ENCODE measurements around the gene CYTH2. TPM values are rescaled to one million over a fixed set of nuclear protein-coding genes. Genes with fewer than 3 reads are reported as not detected.

Gene CYTH2
- total RNA-seq, 1 donor from 2014 or later: 67.1 TPM

- peaks cover 17% of the 10 kb centered on the region for H3K36me3 Mint-ChIP-seq (ENCODE audit: low read depth, unreplicated experiment)
- TF ChIP-seq EZH2 (IDR thresholded peaks at IDR 0.05; ENCODE audit: insufficient read depth, low read length) (no peak), CTCF (IDR thresholded peaks at IDR 0.05; ENCODE audit: insufficient read depth, low read depth, low read length) (no peak)
Measured at GRCh38 chr19:48477698-48478338, 8.6 kb downstream of the CYTH2 start.

GRCh38 chr19:48478339-48479256 is 9.4 kb downstream of the CYTH2 start:
- Mint-ChIP-seq H3K4me1 (ENCODE audit: low read depth, unreplicated experiment) (peaks cover 12% of the 10 kb centered on the region), H3K9me3 (ENCODE audit: unreplicated experiment) (no peaks in the 10 kb centered on the region), H3K27ac (ENCODE audit: unreplicated experiment) (no peak overlapping the region), H3K4me3 (ENCODE audit: unreplicated experiment) (no peak overlapping the region), H3K36me3 (ENCODE audit: low read depth, unreplicated experiment) (peaks cover 14% of the 10 kb centered on the region), H3K27me3 (ENCODE audit: low read depth, unreplicated experiment) (no peaks in the 10 kb centered on the region)
- H3K36me3 ChIP-seq (ENCODE audit: insufficient read depth, low read length): peaks cover 27% of the 10 kb centered on the region
- H4K20me1 ChIP-seq (ENCODE audit: insufficient read depth, low read length): peaks cover 63% of the 10 kb centered on the region
- FAIRE-seq: no peak
- no peak overlapping the region for H2AFZ ChIP-seq (ENCODE audit: low read depth, low read length)
- no peak for TF ChIP-seq EZH2 (IDR thresholded peaks at IDR 0.05; ENCODE audit: insufficient read depth, low read length)
- TF ChIP-seq CTCF (IDR thresholded peaks at IDR 0.05; ENCODE audit: insufficient read depth, low read depth, low read length): no peak
- H3K4me3 ChIP-seq (ENCODE audit: insufficient read depth, low read depth, low read length): no peak overlapping the region
- H3K79me2 ChIP-seq (ENCODE audit: insufficient read depth, low read length): peaks cover 6% of the 10 kb centered on the region
- H3K4me2 ChIP-seq (ENCODE audit: low read length): no peak overlapping the region
- H3K9me3 ChIP-seq (ENCODE audit: insufficient read depth, low read depth, low read length): no peaks in the 10 kb centered on the region
- no peaks in the 10 kb centered on the region for H3K27me3 ChIP-seq (ENCODE audit: insufficient read depth, low read length)
- DNase-seq (ENCODE audit: low read depth): no peak
- H3K27ac ChIP-seq (ENCODE audit: low read depth, low read length): no peak overlapping the region
- H3K9ac ChIP-seq (ENCODE audit: low read length): no peak overlapping the region
- peaks cover 25% of the 10 kb centered on the region for H3K4me1 ChIP-seq (ENCODE audit: insufficient read depth, low read length)

More at GRCh38 chr19:48477698-48478338, 8.6 kb downstream of the CYTH2 start:
- Histone ChIP-seq H3K9ac (ENCODE audit: low read length) (no peak overlapping the region), H3K4me2 (ENCODE audit: low read length) (no peak overlapping the region), H3K9me3 (ENCODE audit: insufficient read depth, low read depth, low read length) (no peaks in the 10 kb centered on the region), H3K4me3 (ENCODE audit: insufficient read depth, low read depth, low read length) (no peak overlapping the region), H3K27ac (ENCODE audit: low read depth, low read length) (no peak overlapping the region), H3K27me3 (ENCODE audit: insufficient read depth, low read length) (no peaks in the 10 kb centered on the region), H3K4me1 (ENCODE audit: insufficient read depth, low read length) (peaks cover 25% of the 10 kb centered on the region), H2AFZ (ENCODE audit: low read depth, low read length) (no peak overlapping the region), H4K20me1 (ENCODE audit: insufficient read depth, low read length) (peaks cover 71% of the 10 kb centered on the region), H3K36me3 (ENCODE audit: insufficient read depth, low read length) (peaks cover 34% of the 10 kb centered on the region), H3K79me2 (ENCODE audit: insufficient read depth, low read length) (peaks cover 14% of the 10 kb centered on the region)
- no peak overlapping the region for H3K4me3 Mint-ChIP-seq (ENCODE audit: unreplicated experiment)
- no peaks in the 10 kb centered on the region for H3K27me3 Mint-ChIP-seq (ENCODE audit: low read depth, unreplicated experiment)
- DNase-seq (ENCODE audit: low read depth) (no peak), FAIRE-seq (no peak)
- H3K4me1 Mint-ChIP-seq (ENCODE audit: low read depth, unreplicated experiment): peaks cover 12% of the 10 kb centered on the region
- no peak overlapping the region for H3K27ac Mint-ChIP-seq (ENCODE audit: unreplicated experiment)
- no peaks in the 10 kb centered on the region for H3K9me3 Mint-ChIP-seq (ENCODE audit: unreplicated experiment)

All from astrocyte (in vitro differentiated cells and primary cell).